ENCODE data around the gene MCC. TPM values are rescaled to one million over a fixed set of nuclear protein-coding genes. Genes with fewer than 3 reads are reported as not detected.

Gene MCC
- total and polyA plus RNA-seq, 2 donors from 2014 or later: 2.4 to 20.6 TPM

DNA sequence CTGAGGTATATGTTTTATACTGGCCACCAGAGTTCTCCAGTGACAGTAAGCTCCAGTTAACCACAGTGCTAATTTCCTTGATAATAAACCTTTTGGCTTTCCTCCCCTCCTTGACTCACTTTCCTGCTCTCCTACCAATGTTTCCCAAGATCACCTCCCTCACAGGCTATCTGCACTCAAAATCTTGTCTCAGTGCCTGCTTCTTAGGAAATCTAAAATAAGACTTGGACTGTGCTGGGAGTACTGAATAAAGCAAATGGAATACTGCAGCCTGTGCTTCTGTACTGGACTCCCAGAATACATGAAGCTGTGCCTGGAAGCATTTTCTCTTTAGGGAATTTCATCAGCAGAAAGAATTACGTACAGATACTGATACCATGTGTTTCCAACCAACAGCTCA is 513.4 kb downstream of the MCC start:
- Histone ChIP-seq H3K9ac (ENCODE audit: low read length in 3 of 3) (no peak overlapping the region), H3K9me3 (ENCODE audit: control insufficient read depth in 2 of 3, insufficient read depth in 1 of 3, low read length in 3 of 3) (no peaks in the 10 kb centered on the region), H3K27ac (ENCODE audit: low read depth in 2 of 2, low read length in 2 of 2) (no peak overlapping the region), H3K4me3 (ENCODE audit: low read length in 3 of 3) (no peak overlapping the region), H3K36me3 (ENCODE audit: control insufficient read depth in 2 of 3, insufficient read depth in 3 of 3, low read length in 3 of 3) (no peaks in the 10 kb centered on the region), H3K27me3 (ENCODE audit: control insufficient read depth, insufficient read depth, low read length) (no peaks in the 10 kb centered on the region), H3K4me1 (ENCODE audit: control insufficient read depth in 2 of 3, insufficient read depth in 2 of 3, low read depth in 1 of 3, low read length in 3 of 3) (peaks cover 6 to 7% (median 6%) of the 10 kb centered on the region in 3 donors)
- FAIRE-seq (no peak), DNase-seq (no peak)
- intact Hi-C loops (cut with DNase I): no loop called here
- TF ChIP-seq, protein P1, sequence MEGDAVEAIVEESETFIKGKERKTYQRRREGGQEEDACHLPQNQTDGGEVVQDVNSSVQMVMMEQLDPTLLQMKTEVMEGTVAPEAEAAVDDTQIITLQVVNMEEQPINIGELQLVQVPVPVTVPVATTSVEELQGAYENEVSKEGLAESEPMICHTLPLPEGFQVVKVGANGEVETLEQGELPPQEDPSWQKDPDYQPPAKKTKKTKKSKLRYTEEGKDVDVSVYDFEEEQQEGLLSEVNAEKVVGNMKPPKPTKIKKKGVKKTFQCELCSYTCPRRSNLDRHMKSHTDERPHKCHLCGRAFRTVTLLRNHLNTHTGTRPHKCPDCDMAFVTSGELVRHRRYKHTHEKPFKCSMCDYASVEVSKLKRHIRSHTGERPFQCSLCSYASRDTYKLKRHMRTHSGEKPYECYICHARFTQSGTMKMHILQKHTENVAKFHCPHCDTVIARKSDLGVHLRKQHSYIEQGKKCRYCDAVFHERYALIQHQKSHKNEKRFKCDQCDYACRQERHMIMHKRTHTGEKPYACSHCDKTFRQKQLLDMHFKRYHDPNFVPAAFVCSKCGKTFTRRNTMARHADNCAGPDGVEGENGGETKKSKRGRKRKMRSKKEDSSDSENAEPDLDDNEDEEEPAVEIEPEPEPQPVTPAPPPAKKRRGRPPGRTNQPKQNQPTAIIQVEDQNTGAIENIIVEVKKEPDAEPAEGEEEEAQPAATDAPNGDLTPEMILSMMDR (IDR thresholded peaks at IDR 0.05; ENCODE audit: borderline replicate concordance, extremely low read depth, insufficient read depth): no peak

DNA sequence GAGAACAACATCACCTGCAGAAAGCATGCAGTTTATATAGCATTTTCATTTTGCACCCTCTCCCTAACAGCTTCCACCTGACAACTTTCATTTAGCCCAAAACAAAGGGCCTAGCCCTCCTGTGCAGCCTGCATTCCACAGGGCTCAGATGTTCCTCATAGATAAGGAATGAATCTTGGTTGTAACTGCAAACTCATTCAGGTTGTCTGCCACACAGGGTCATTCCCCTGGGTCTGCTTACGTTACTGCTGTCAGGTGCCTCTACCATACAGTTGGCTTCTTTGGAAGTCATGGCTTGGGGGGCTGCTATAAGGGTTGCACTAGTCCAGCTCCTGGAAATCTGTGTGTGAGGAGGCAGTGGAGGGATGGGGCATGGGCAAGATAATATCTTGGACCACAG is 514.3 kb downstream of the MCC start:
- Histone ChIP-seq H3K27me3 (ENCODE audit: control insufficient read depth, insufficient read depth, low read length) (no peaks in the 10 kb centered on the region), H3K4me1 (ENCODE audit: control insufficient read depth in 2 of 3, insufficient read depth in 2 of 3, low read depth in 1 of 3, low read length in 3 of 3) (peaks cover 6 to 7% (median 6%) of the 10 kb centered on the region in 3 donors), H3K9me3 (ENCODE audit: control insufficient read depth in 2 of 3, insufficient read depth in 1 of 3, low read length in 3 of 3) (no peaks in the 10 kb centered on the region), H3K36me3 (ENCODE audit: control insufficient read depth in 2 of 3, insufficient read depth in 3 of 3, low read length in 3 of 3) (no peaks in the 10 kb centered on the region), H3K4me3 (ENCODE audit: low read length in 3 of 3) (no peak overlapping the region), H3K9ac (ENCODE audit: low read length in 3 of 3) (no peak overlapping the region), H3K27ac (ENCODE audit: low read depth in 2 of 2, low read length in 2 of 2) (no peak overlapping the region)
- no peak for FAIRE-seq
- no peak for DNase-seq
- intact Hi-C loops (cut with DNase I): no loop called here
- TF ChIP-seq, protein P1 (IDR thresholded peaks at IDR 0.05; ENCODE audit: borderline replicate concordance, extremely low read depth, insufficient read depth): no peak

GRCh38 chr5:112973036-112973435 is 515.2 kb downstream of the MCC start:
- no peak overlapping the region for H3K27ac ChIP-seq (ENCODE audit: low read depth in 2 of 2, low read length in 2 of 2)
- no peak overlapping the region for H3K9ac ChIP-seq (ENCODE audit: low read length in 3 of 3)
- DNase-seq (no peak), FAIRE-seq (no peak)
- H3K4me3 ChIP-seq (ENCODE audit: low read length in 3 of 3): no peak overlapping the region
- peaks cover 3 to 4% (median 4%) of the 10 kb centered on the region in 3 donors for H3K4me1 ChIP-seq (ENCODE audit: control insufficient read depth in 2 of 3, insufficient read depth in 2 of 3, low read depth in 1 of 3, low read length in 3 of 3)
- intact Hi-C loops (cut with DNase I): no loop called here
- H3K36me3 ChIP-seq (ENCODE audit: control insufficient read depth in 2 of 3, insufficient read depth in 3 of 3, low read length in 3 of 3): no peaks in the 10 kb centered on the region
- H3K27me3 ChIP-seq (ENCODE audit: control insufficient read depth, insufficient read depth, low read length): no peaks in the 10 kb centered on the region
- TF ChIP-seq, protein P1 (IDR thresholded peaks at IDR 0.05; ENCODE audit: borderline replicate concordance, extremely low read depth, insufficient read depth): no peak
- no peaks in the 10 kb centered on the region for H3K9me3 ChIP-seq (ENCODE audit: control insufficient read depth in 2 of 3, insufficient read depth in 1 of 3, low read length in 3 of 3)

Other genes starting within 250 kb of the MCC start
- gene TSSK1B, start 53.5 kb downstream of the MCC start, total RNA-seq: 0.13 TPM
- not detected for gene TSSK1B, start 53.5 kb downstream of the MCC start, polyA plus RNA-seq (ENCODE audit: insufficient read depth, low read depth, low replicate concordance)
- 31.6 TPM for gene YTHDC2, start 25.2 kb upstream of the MCC start, total RNA-seq
- 6.2 TPM for gene YTHDC2, start 25.2 kb upstream of the MCC start, polyA plus RNA-seq (ENCODE audit: insufficient read depth, low read depth, low replicate concordance)

All from kidney (tissue), 14 donors.